Naive thymus-derived CD4-positive, alpha-beta T cell (primary cell): ENCODE results near the gene SLCO4A1. TPM values are rescaled to one million over a fixed set of nuclear protein-coding genes. Genes with fewer than 3 reads are reported as not detected.
A peak's percentile ranks its signal among the peaks of the same experiment; 100 is the strongest.
"Not testable (repeated sequence)": the region's sequence is repeated elsewhere in the genome, so short reads cannot be mapped to it uniquely, and the experiment has no call there.

Experiments
- ATAC-seq: fragments of 150-1000 bp; cut with Tn5 transposase; 2 replicates; pipeline ENCODE4 v1.10.0; 2021; ENCODE audit warnings: mild to moderate bottlenecking, moderate library complexity
- CTCF ChIA-PET: fragments of 350-600 bp; sonication (Branson Sonifier 250); formaldehyde crosslinking; loops from one replicate; lab custom pipeline; 2021; ENCODE audit warnings: antibody characterized with exemption; lab: Charles Lee
- POLR2A ChIA-PET: fragments of 350-600 bp; sonication (Branson Sonifier 250); formaldehyde crosslinking; loops from one replicate; lab custom pipeline; 2021; ENCODE audit warnings: antibody characterized with exemption, inconsistent platforms; lab: Charles Lee
- DNase-seq, 9 donors: peaks; one replicate each; pipeline versions ENCODE4 v3.0.0 to v3.0.0-alpha.2; 2020 to 2022; ENCODE audit warnings: mixed read lengths in 1 of 9
- H3K27ac ChIP-seq: one replicate; pipeline ENCODE4 v1.7.0; 2013; ENCODE audit warnings: mild to moderate bottlenecking, low read depth, low read length, moderate library complexity
- H3K27me3 ChIP-seq, 2 donors: one replicate each; pipeline ENCODE4 v1.7.0; 2013; ENCODE audit warnings: low read length in 2 of 2, mild to moderate bottlenecking in 2 of 2, moderate library complexity in 2 of 2; ENCODE audit not compliant: control insufficient read depth in 2 of 2, insufficient read depth in 2 of 2
- H3K36me3 ChIP-seq, 3 experiments: 1 replicate in 2 of 3; 2 replicates in 1 of 3; pipeline ENCODE4 v1.7.0; 2013; ENCODE audit warnings: low read length in 3 of 3, mild to moderate bottlenecking in 3 of 3, moderate library complexity in 1 of 3; ENCODE audit not compliant: insufficient read depth in 3 of 3, control insufficient read depth in 2 of 3
- H3K4me1 ChIP-seq, 2 donors: one replicate each; pipeline ENCODE4 v1.7.0; 2013; ENCODE audit warnings: low read length in 2 of 2, mild to moderate bottlenecking in 2 of 2, moderate library complexity in 1 of 2; ENCODE audit not compliant: control insufficient read depth in 2 of 2, insufficient read depth in 2 of 2
- H3K4me3 ChIP-seq: 2 replicates; pipeline ENCODE4 v1.7.0; 2013; ENCODE audit warnings: mild to moderate bottlenecking, low read length
- H3K9me3 ChIP-seq, 3 experiments: 1 replicate in 2 of 3; 2 replicates in 1 of 3; pipeline ENCODE4 v1.7.0; 2013; ENCODE audit warnings: low read length in 3 of 3; ENCODE audit not compliant: control insufficient read depth in 2 of 3
- H3K27ac Mint-ChIP-seq, 9 donors: one replicate each; pipeline ENCODE4 v1.8.0; 2020 to 2022; ENCODE audit warnings: mixed read lengths in 9 of 9, mild to moderate bottlenecking in 8 of 9, moderate library complexity in 5 of 9, inconsistent platforms in 2 of 9
- H3K27me3 Mint-ChIP-seq, 5 donors: one replicate each; pipeline ENCODE4 v1.8.0; 2021 to 2022; ENCODE audit warnings: mixed read lengths in 5 of 5, mild to moderate bottlenecking in 1 of 5
- H3K36me3 Mint-ChIP-seq, 5 donors: one replicate each; pipeline ENCODE4 v1.8.0; 2020 to 2022; ENCODE audit warnings: mixed read lengths in 5 of 5, mild to moderate bottlenecking in 3 of 5, inconsistent platforms in 1 of 5
- H3K4me1 Mint-ChIP-seq, 7 donors: one replicate each; pipeline ENCODE4 v1.8.0; 2020 to 2022; ENCODE audit warnings: mixed read lengths in 7 of 7, mild to moderate bottlenecking in 3 of 7, inconsistent platforms in 1 of 7
- H3K4me3 Mint-ChIP-seq, 10 donors: one replicate each; pipeline ENCODE4 v1.8.0; 2020 to 2022; ENCODE audit warnings: mild to moderate bottlenecking in 10 of 10, mixed read lengths in 10 of 10, moderate library complexity in 6 of 10, inconsistent platforms in 2 of 10
- H3K9me3 Mint-ChIP-seq, 11 donors: one replicate each; pipeline ENCODE4 v1.8.0; 2020 to 2022; ENCODE audit warnings: mixed read lengths in 11 of 11, mild to moderate bottlenecking in 4 of 11, inconsistent platforms in 1 of 11, moderate library complexity in 1 of 11
- intact Hi-C, 2 donors: fragments of 100-400 bp; cut with micrococcal nuclease; formaldehyde crosslinking; loops; one replicate each; pipeline ENCODE4 v1.15.1; 2023
- polyA plus RNA-seq, 2 donors: library from polyadenylated mRNA; unstranded; fragments of 300-500 nt; fragmentation: Illumina TruSeq; gene quantifications; one replicate each; pipeline ENCODE4 v1.2.3, GENCODE V29; 2021
- total RNA-seq, 6 experiments: library from RNA in 5 of 6; stranded (reverse) in 5 of 6; gene quantifications; 1 replicate in 5 of 6; 2 replicates in 1 of 6; pipeline ENCODE4 v1.2.3 and lab custom pipeline; 2021 to 2026

SLCO4A1 gene
- total and polyA plus RNA-seq, 7 experiments from 2014 or later = 0.36 to 45.5 (median 0.92) TPM

GRCh38 chr20:62624719-62625453 lies 17.4 kb upstream of the SLCO4A1 start:
- no peak for DNase-seq
- H3K4me3 ChIP-seq = no peak overlapping the region

GRCh38 chr20:62625516-62625915 lies 16.8 kb upstream of the SLCO4A1 start:
- intact Hi-C loops = loop anchor here in 1 of 2 donors (2.0 kb wide), 2 partner anchors 17 to 323 kb away; partner anchors contain the start of genes ADRM1 and SLCO4A1
- ChIA-PET CTCF (no interaction called here), POLR2A (no interaction called here)
- Mint-ChIP-seq H3K9me3 (no peaks in the 10 kb centered on the region), H3K36me3 (no peaks in the 10 kb centered on the region), H3K4me3 (no peak overlapping the region), H3K4me1 (peaks cover 11 to 35% (median 13%) of the 10 kb centered on the region in 7 donors), H3K27ac (no peak overlapping the region), H3K27me3 (no peaks in the 10 kb centered on the region)
- no peak overlapping the region for H3K27ac ChIP-seq
- H3K27me3 ChIP-seq = no peaks in the 10 kb centered on the region
- DNase-seq = no peak
- ATAC-seq = no peak
- peaks cover 7 to 20% of the 10 kb centered on the region in 2 donors for H3K4me1 ChIP-seq
- H3K36me3 ChIP-seq = no peaks in the 10 kb centered on the region
- no peaks in the 10 kb centered on the region for H3K9me3 ChIP-seq
- H3K4me3 ChIP-seq = no peak overlapping the region

More at GRCh38 chr20:62624719-62625453, 17.4 kb upstream of the SLCO4A1 start:
- peaks cover 11 to 32% (median 13%) of the 10 kb centered on the region in 7 donors for H3K4me1 Mint-ChIP-seq
- peak overlapping the region in 1 of 9 donors; percentile 76 for H3K27ac Mint-ChIP-seq
- Histone ChIP-seq H3K36me3 (no peaks in the 10 kb centered on the region), H3K27me3 (no peaks in the 10 kb centered on the region), H3K4me1 (peaks cover 7 to 20% of the 10 kb centered on the region in 2 donors), H3K27ac (no peak overlapping the region), H3K9me3 (no peaks in the 10 kb centered on the region)
- no peaks in the 10 kb centered on the region for H3K27me3 Mint-ChIP-seq
- POLR2A ChIA-PET = interaction anchor here (0.6 kb wide), 1 partner anchor 75 kb away, joined by 3 read pairs; no protein-coding TSS in a partner anchor
- ATAC-seq = no peak
- CTCF ChIA-PET = interaction anchor here (0.6 kb wide), 1 partner anchor 31 kb away, joined by 3 read pairs; no protein-coding TSS in a partner anchor
- no peaks in the 10 kb centered on the region for H3K9me3 Mint-ChIP-seq
- H3K36me3 Mint-ChIP-seq = no peaks in the 10 kb centered on the region
- peak overlapping the region in 1 of 10 donors; percentile 20 for H3K4me3 Mint-ChIP-seq
- intact Hi-C loops = loop anchor here (1.0 to 5.0 kb wide), 6 partner anchors 17 to 322 kb away; partner anchors contain the start of genes SLCO4A1 (in 2 of the 2) and ADRM1 (in 1 of the 2)

- DNase-seq (no peak), ATAC-seq (no peak)
- H3K27ac Mint-ChIP-seq = no peak overlapping the region
- H3K27me3 ChIP-seq = no peaks in the 10 kb centered on the region
- H3K4me3 Mint-ChIP-seq = no peak overlapping the region
- H3K9me3 ChIP-seq = no peaks in the 10 kb centered on the region
- no peaks in the 10 kb centered on the region for H3K9me3 Mint-ChIP-seq
- intact Hi-C loops = loop anchor here in 1 of 2 donors (2.0 kb wide), 2 partner anchors 17 to 323 kb away; partner anchors contain the start of genes ADRM1 and SLCO4A1
- peaks cover 7 to 20% of the 10 kb centered on the region in 2 donors for H3K4me1 ChIP-seq
- no peak overlapping the region for H3K4me3 ChIP-seq
- no peak overlapping the region for H3K27ac ChIP-seq
- H3K36me3 Mint-ChIP-seq = no peaks in the 10 kb centered on the region
- ChIA-PET POLR2A (no interaction called here), CTCF (no interaction called here)
- no peaks in the 10 kb centered on the region for H3K36me3 ChIP-seq
- H3K27me3 Mint-ChIP-seq = no peaks in the 10 kb centered on the region
- H3K4me1 Mint-ChIP-seq = peaks cover 11 to 35% (median 13%) of the 10 kb centered on the region in 7 donors
These were observed 16.3 kb upstream of the SLCO4A1 start for GRCh38 chr20:62625921-62626547.

GRCh38 chr20:62627425-62627824 lies 14.9 kb upstream of the SLCO4A1 start:
- ATAC-seq, intact Hi-C loops, H3K36me3 ChIP-seq, DNase-seq, H3K9me3 Mint-ChIP-seq, H3K36me3 Mint-ChIP-seq, H3K4me3 Mint-ChIP-seq, H3K9me3 ChIP-seq, H3K4me3 ChIP-seq, H3K27ac Mint-ChIP-seq, CTCF ChIA-PET, POLR2A ChIA-PET, H3K27me3 Mint-ChIP-seq, H3K27ac ChIP-seq, H3K27me3 ChIP-seq: not testable (repeated sequence)
- peaks cover 7 to 20% of the 10 kb centered on the region in 2 donors for H3K4me1 ChIP-seq
- peaks cover 11 to 27% (median 12%) of the 10 kb centered on the region in 7 donors for H3K4me1 Mint-ChIP-seq

- Histone ChIP-seq H3K4me1 (peaks cover 7 to 14% of the 10 kb centered on the region in 2 donors), H3K4me3 (no peak overlapping the region), H3K9me3 (no peaks in the 10 kb centered on the region), H3K36me3 (no peaks in the 10 kb centered on the region), H3K27ac (no peak overlapping the region), H3K27me3 (no peaks in the 10 kb centered on the region)
- Mint-ChIP-seq H3K27ac (no peak overlapping the region), H3K9me3 (no peaks in the 10 kb centered on the region), H3K27me3 (peaks cover 0 to 11% (median 7%) of the 10 kb centered on the region in 5 donors), H3K4me3 (no peak overlapping the region), H3K4me1 (peaks cover 10 to 32% (median 11%) of the 10 kb centered on the region in 7 donors), H3K36me3 (no peaks in the 10 kb centered on the region)
- DNase-seq (no peak), ATAC-seq (no peak)
- ChIA-PET POLR2A (no interaction called here), CTCF (no interaction called here)
- intact Hi-C loops = no loop called here
These were observed 14.2 kb upstream of the SLCO4A1 start for GRCh38 chr20:62627901-62628612.

- POLR2A ChIA-PET = no interaction called here
- H3K27ac Mint-ChIP-seq = peak overlapping the region in 2 of 9 donors; percentile 59 to 70
These were observed 13.6 kb upstream of the SLCO4A1 start for GRCh38 chr20:62628691-62629090.

More at GRCh38 chr20:62628691-62629090, 13.6 kb upstream of the SLCO4A1 start:
- no peaks in the 10 kb centered on the region for H3K36me3 ChIP-seq
- CTCF ChIA-PET = no interaction called here
- no peaks in the 10 kb centered on the region for H3K36me3 Mint-ChIP-seq
- intact Hi-C loops = no loop called here
- H3K9me3 Mint-ChIP-seq = no peaks in the 10 kb centered on the region
- no peak for DNase-seq
- no peak overlapping the region for H3K4me3 ChIP-seq
- peaks cover 2 to 7% of the 10 kb centered on the region in 2 donors for H3K4me1 ChIP-seq
- no peak overlapping the region for H3K27ac ChIP-seq
- no peaks in the 10 kb centered on the region for H3K9me3 ChIP-seq
- H3K4me3 Mint-ChIP-seq = no peak overlapping the region
- no peak for ATAC-seq
- peaks cover 4 to 26% (median 5%) of the 10 kb centered on the region in 7 donors for H3K4me1 Mint-ChIP-seq
- H3K27me3 ChIP-seq = no peaks in the 10 kb centered on the region
- peaks cover 0 to 16% (median 7%) of the 10 kb centered on the region in 5 donors for H3K27me3 Mint-ChIP-seq
